ENCODE results near the gene ASTN2.

Gene ASTN2

GRCh38 chr9:117300371-117301110 lies 114.3 kb downstream of the ASTN2 start:
- no peak for DNase-seq

- DNase-seq: no peak
Observed at GRCh38 chr9:117296453-117296852, 118.4 kb downstream of the ASTN2 start.

GRCh38 chr9:117293206-117294114 lies 121.4 kb downstream of the ASTN2 start:
- no peak for DNase-seq

GRCh38 chr9:117290856-117291622 lies 123.8 kb downstream of the ASTN2 start:
- no peak for DNase-seq

- DNase-seq: no peak
Observed at GRCh38 chr9:117290306-117290840, 124.5 kb downstream of the ASTN2 start.

GRCh38 chr9:117286245-117286644 lies 128.6 kb downstream of the ASTN2 start:
- DNase-seq: peak; percentile 59

- no peak for DNase-seq
Observed at GRCh38 chr9:117284414-117284813, 130.4 kb downstream of the ASTN2 start.

GRCh38 chr9:117282541-117282940 lies 132.3 kb downstream of the ASTN2 start:
- DNase-seq: no peak

- DNase-seq: no peak
Observed at GRCh38 chr9:117278471-117279035, 136.3 kb downstream of the ASTN2 start.

- peak; percentile 37 for DNase-seq
Observed at GRCh38 chr9:117278020-117278419, 136.8 kb downstream of the ASTN2 start.

GRCh38 chr9:117276444-117276843 lies 138.4 kb downstream of the ASTN2 start:
- DNase-seq: no peak

- no peak for DNase-seq
Observed at GRCh38 chr9:117273612-117274011, 141.2 kb downstream of the ASTN2 start.

- DNase-seq: no peak
Observed at GRCh38 chr9:117268847-117269446, 145.9 kb downstream of the ASTN2 start.

GRCh38 chr9:117266855-117267497 lies 147.9 kb downstream of the ASTN2 start:
- DNase-seq: no peak

- no peak for DNase-seq
Observed at GRCh38 chr9:117265253-117265652, 149.6 kb downstream of the ASTN2 start.

- no peak for DNase-seq
Observed at GRCh38 chr9:117258184-117258866, 156.5 kb downstream of the ASTN2 start.

GRCh38 chr9:117253261-117253660 lies 161.6 kb downstream of the ASTN2 start:
- DNase-seq: no peak

GRCh38 chr9:117250610-117251215 lies 164.1 kb downstream of the ASTN2 start:
- no peak for DNase-seq

- DNase-seq: no peak
Observed at GRCh38 chr9:117249799-117250198, 165.1 kb downstream of the ASTN2 start.

- no peak for DNase-seq
Observed at GRCh38 chr9:117247266-117247665, 167.6 kb downstream of the ASTN2 start.
